Gastrocnemius medialis (tissue), 4 donors: ENCODE measurements around the gene KCNQ1.

ENCODE experiments used
- CTCF ChIP-seq, 5 experiments: fragments of 450-650 bp in 3 of 5; fragments of 200-600 bp in 2 of 5; sonication (generic) in 2 of 5; IDR thresholded peaks in 4 of 5; conservative IDR thresholded peaks in 1 of 5; 1 replicate in 4 of 5; 2 replicates in 1 of 5; pipeline ENCODE4 v1.5.1; 2016 to 2019; ENCODE audit warnings: antibody characterized with exemption in 5 of 5, mild to moderate bottlenecking in 3 of 5, moderate library complexity in 3 of 5
- POLR2A ChIP-seq, 2 donors: fragments of 450-650 bp; IDR thresholded peaks; one replicate each; pipeline ENCODE4 v1.6.1; 2017; ENCODE audit warnings: antibody characterized with exemption in 2 of 2, mild to moderate bottlenecking in 2 of 2, moderate library complexity in 2 of 2

GRCh38 chr11:2408671-2409070 is 36.1 kb upstream of the KCNQ1 start:
- TF ChIP-seq CTCF (IDR thresholded peaks at IDR 0.05 in 4 of 5, conservative IDR thresholded peaks at IDR 0.05 in 1 of 5) (no peak), POLR2A (IDR thresholded peaks at IDR 0.05) (no peak)
